ENCODE measurements around the gene GALNT9.

DNA sequence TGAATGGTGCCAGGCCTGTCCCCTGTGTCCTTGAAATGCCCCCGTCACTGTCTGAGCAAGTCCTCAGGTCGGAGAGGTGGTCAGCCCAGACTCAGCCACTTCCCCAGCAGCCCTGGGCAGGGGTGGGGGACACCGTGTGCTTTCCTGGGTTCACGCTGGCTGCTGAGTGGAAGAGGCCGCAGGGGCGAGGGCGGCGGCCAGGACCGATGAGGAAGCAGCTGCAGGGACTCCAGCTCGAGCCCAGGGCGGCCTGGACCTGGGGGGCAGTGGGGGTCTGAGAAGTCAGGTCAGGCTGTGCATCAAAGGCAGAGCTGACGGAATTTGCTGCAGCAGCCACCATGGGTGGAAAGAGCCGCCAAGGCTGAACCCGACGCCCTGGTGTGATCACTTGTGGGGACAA, 156.8 kb downstream of the GALNT9 start:
- TF ChIP-seq, protein P1, sequence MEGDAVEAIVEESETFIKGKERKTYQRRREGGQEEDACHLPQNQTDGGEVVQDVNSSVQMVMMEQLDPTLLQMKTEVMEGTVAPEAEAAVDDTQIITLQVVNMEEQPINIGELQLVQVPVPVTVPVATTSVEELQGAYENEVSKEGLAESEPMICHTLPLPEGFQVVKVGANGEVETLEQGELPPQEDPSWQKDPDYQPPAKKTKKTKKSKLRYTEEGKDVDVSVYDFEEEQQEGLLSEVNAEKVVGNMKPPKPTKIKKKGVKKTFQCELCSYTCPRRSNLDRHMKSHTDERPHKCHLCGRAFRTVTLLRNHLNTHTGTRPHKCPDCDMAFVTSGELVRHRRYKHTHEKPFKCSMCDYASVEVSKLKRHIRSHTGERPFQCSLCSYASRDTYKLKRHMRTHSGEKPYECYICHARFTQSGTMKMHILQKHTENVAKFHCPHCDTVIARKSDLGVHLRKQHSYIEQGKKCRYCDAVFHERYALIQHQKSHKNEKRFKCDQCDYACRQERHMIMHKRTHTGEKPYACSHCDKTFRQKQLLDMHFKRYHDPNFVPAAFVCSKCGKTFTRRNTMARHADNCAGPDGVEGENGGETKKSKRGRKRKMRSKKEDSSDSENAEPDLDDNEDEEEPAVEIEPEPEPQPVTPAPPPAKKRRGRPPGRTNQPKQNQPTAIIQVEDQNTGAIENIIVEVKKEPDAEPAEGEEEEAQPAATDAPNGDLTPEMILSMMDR (IDR thresholded peaks at IDR 0.05), result no peak
- no peak for TF ChIP-seq EZH2 (IDR thresholded peaks at IDR 0.05; ENCODE audit: borderline replicate concordance, insufficient read depth, low read depth, low read length, poor library complexity, severe bottlenecking)

Data from B cell (primary cell).